ENCODE data around the gene ATP2A3.

Gene ATP2A3

GRCh38 chr17:3962965-3963236 lies 1.3 kb downstream of the ATP2A3 start:
- peaks cover 83% of the 10 kb centered on the region for H3K27me3 Mint-ChIP-seq (ENCODE audit: low read depth, poor library complexity)
- TF ChIP-seq CTCF (IDR thresholded peaks at IDR 0.05): no peak
- no peak overlapping the region for H3K4me3 Mint-ChIP-seq
- H3K4me1 Mint-ChIP-seq: peaks cover 29% of the 10 kb centered on the region
- no peak overlapping the region for H3K27ac Mint-ChIP-seq
- no peaks in the 10 kb centered on the region for H3K9me3 Mint-ChIP-seq
- no peaks in the 10 kb centered on the region for H3K36me3 Mint-ChIP-seq (ENCODE audit: low read depth)
- DNase-seq: no peak

- H3K36me3 Mint-ChIP-seq (ENCODE audit: low read depth): no peaks in the 10 kb centered on the region
- H3K27ac Mint-ChIP-seq: no peak overlapping the region
- peaks cover 29% of the 10 kb centered on the region for H3K4me1 Mint-ChIP-seq
- H3K4me3 Mint-ChIP-seq: no peak overlapping the region
- TF ChIP-seq CTCF (IDR thresholded peaks at IDR 0.05): no peak
- no peak for DNase-seq
- no peaks in the 10 kb centered on the region for H3K9me3 Mint-ChIP-seq
- H3K27me3 Mint-ChIP-seq (ENCODE audit: low read depth, poor library complexity): peaks cover 78% of the 10 kb centered on the region
These were observed 1.8 kb downstream of the ATP2A3 start for GRCh38 chr17:3962217-3962964.

- peaks cover 78% of the 10 kb centered on the region for H3K27me3 Mint-ChIP-seq (ENCODE audit: low read depth, poor library complexity)
- TF ChIP-seq CTCF (IDR thresholded peaks at IDR 0.05): no peak
- H3K4me3 Mint-ChIP-seq: no peak overlapping the region
- DNase-seq: no peak
- no peaks in the 10 kb centered on the region for H3K36me3 Mint-ChIP-seq (ENCODE audit: low read depth)
- no peak overlapping the region for H3K27ac Mint-ChIP-seq
- no peaks in the 10 kb centered on the region for H3K9me3 Mint-ChIP-seq
- H3K4me1 Mint-ChIP-seq: peaks cover 32% of the 10 kb centered on the region
These were observed 2.6 kb downstream of the ATP2A3 start for GRCh38 chr17:3961564-3962047.

GRCh38 chr17:3960764-3961163 lies 3.5 kb downstream of the ATP2A3 start:
- Mint-ChIP-seq H3K27me3 (ENCODE audit: low read depth, poor library complexity) (peaks cover 78% of the 10 kb centered on the region), H3K4me3 (no peak overlapping the region), H3K36me3 (ENCODE audit: low read depth) (no peaks in the 10 kb centered on the region), H3K27ac (no peak overlapping the region), H3K4me1 (peaks cover 33% of the 10 kb centered on the region), H3K9me3 (no peaks in the 10 kb centered on the region)
- TF ChIP-seq CTCF (IDR thresholded peaks at IDR 0.05): no peak
- DNase-seq: no peak

GRCh38 chr17:3959921-3960601 lies 4.2 kb downstream of the ATP2A3 start:
- no peak for TF ChIP-seq CTCF (IDR thresholded peaks at IDR 0.05)
- Mint-ChIP-seq H3K4me3 (no peak overlapping the region), H3K36me3 (ENCODE audit: low read depth) (no peaks in the 10 kb centered on the region), H3K9me3 (no peaks in the 10 kb centered on the region), H3K27me3 (ENCODE audit: low read depth, poor library complexity) (peaks cover 70% of the 10 kb centered on the region), H3K4me1 (peaks cover 27% of the 10 kb centered on the region), H3K27ac (no peak overlapping the region)
- no peak for DNase-seq
